Stomach (tissue), 9 donors: ENCODE measurements around the gene NDUFS8. TPM values are rescaled to one million over a fixed set of nuclear protein-coding genes. Genes with fewer than 3 reads are reported as not detected.

Source experiments
- DNase-seq, 2 donors: peaks; one replicate each; pipeline versions ENCODE4 v3.0.0 to v3.0.0-alpha.2; 2013 to 2019
- H3K27ac ChIP-seq, 5 donors: fragments of 200-600 bp in 4 of 5; sonication (generic) in 4 of 5; one replicate each; pipeline ENCODE4 v1.5.1; 2013 to 2019; ENCODE audit warnings: mild to moderate bottlenecking in 1 of 5, moderate library complexity in 1 of 5
- H3K27me3 ChIP-seq, 3 donors: fragments of 200-600 bp; sonication (generic); one replicate each; pipeline ENCODE4 v1.5.1; 2017 to 2019; ENCODE audit warnings: mixed run types in 1 of 3
- H3K36me3 ChIP-seq, 4 donors: fragments of 200-600 bp; sonication (generic); 1 replicate in 3 of 4; 2 replicates in 1 of 4; pipeline ENCODE4 v1.5.1; 2016 to 2019
- H3K4me1 ChIP-seq, 4 donors: fragments of 200-600 bp; sonication (generic); one replicate each; pipeline ENCODE4 v1.5.1; 2016 to 2019
- H3K4me3 ChIP-seq, 4 donors: fragments of 200-600 bp; sonication (generic) in 3 of 4; one replicate each; pipeline ENCODE4 v1.5.1; 2016 to 2019; ENCODE audit warnings: mild to moderate bottlenecking in 1 of 4
- H3K9me3 ChIP-seq, 4 donors: fragments of 200-600 bp; sonication (generic); one replicate each; pipeline ENCODE4 v1.5.1; 2016 to 2019
- EP300 ChIP-seq: sonication (generic); formaldehyde crosslinking; IDR thresholded peaks from one replicate; pipeline ENCODE4 v1.6.1; 2017; ENCODE audit warnings: antibody characterized with exemption
- POLR2A ChIP-seq, 4 donors: fragments of 450-650 bp; IDR thresholded peaks; one replicate each; pipeline ENCODE4 v1.6.1; 2016; ENCODE audit warnings: antibody characterized with exemption in 4 of 4, control low read depth in 2 of 4, mild to moderate bottlenecking in 1 of 4, moderate library complexity in 1 of 4
- POLR2AphosphoS5 ChIP-seq, 3 donors: sonication (generic); formaldehyde crosslinking; IDR thresholded peaks; one replicate each; pipeline ENCODE4 v1.6.1; 2016; ENCODE audit warnings: antibody characterized with exemption in 3 of 3
- WGBS, 5 donors: extraction: QIAGEN DNeasy Blood & Tissue Kit in 3 of 5; methylation state at CpG; one replicate each; pipeline versions ENCODE4 v1.1.5 to v1.1.7; 2013 to 2018; 5-methylcytosine and 5-hydroxymethylcytosine counted together
- intact Hi-C: fragments of 100-400 bp; cut with DNase I; formaldehyde crosslinking; loops from one replicate; pipeline ENCODE4 v1.15.1; 2023; ENCODE audit warnings: low total_unique reads
- polyA plus RNA-seq, 3 donors: library from polyadenylated mRNA; stranded (reverse); fragments of 200-250 nt; gene quantifications; one replicate each; pipeline ENCODE4 v1.2.3, GENCODE V29; 2013
- total RNA-seq, 5 donors: library from RNA; depleted of rRNA; stranded (reverse); fragments of >200 nt; gene quantifications; one replicate each; pipeline versions ENCODE4 v1.1.0 to v1.2.3, GENCODE V29; 2014 to 2016
- TF ChIP-seq, protein P1 (sequence below), 7 experiments: fragments of 450-650 bp in 4 of 7; fragments of 200-600 bp in 3 of 7; sonication (generic) in 3 of 7; IDR thresholded peaks; one replicate each; pipeline ENCODE4 v1.5.1; 2016 to 2019; ENCODE audit warnings: antibody characterized with exemption in 7 of 7, control low read depth in 2 of 7, mild to moderate bottlenecking in 1 of 7
- donor health status: healthy with polysubstance abuse.
- donor health status: Bipolar disorder and iron deficiency.
- donor health status: healthy.

Gene NDUFS8
- total and polyA plus RNA-seq, 8 donors, result 52.0 to 310 (median 161) TPM

DNA sequence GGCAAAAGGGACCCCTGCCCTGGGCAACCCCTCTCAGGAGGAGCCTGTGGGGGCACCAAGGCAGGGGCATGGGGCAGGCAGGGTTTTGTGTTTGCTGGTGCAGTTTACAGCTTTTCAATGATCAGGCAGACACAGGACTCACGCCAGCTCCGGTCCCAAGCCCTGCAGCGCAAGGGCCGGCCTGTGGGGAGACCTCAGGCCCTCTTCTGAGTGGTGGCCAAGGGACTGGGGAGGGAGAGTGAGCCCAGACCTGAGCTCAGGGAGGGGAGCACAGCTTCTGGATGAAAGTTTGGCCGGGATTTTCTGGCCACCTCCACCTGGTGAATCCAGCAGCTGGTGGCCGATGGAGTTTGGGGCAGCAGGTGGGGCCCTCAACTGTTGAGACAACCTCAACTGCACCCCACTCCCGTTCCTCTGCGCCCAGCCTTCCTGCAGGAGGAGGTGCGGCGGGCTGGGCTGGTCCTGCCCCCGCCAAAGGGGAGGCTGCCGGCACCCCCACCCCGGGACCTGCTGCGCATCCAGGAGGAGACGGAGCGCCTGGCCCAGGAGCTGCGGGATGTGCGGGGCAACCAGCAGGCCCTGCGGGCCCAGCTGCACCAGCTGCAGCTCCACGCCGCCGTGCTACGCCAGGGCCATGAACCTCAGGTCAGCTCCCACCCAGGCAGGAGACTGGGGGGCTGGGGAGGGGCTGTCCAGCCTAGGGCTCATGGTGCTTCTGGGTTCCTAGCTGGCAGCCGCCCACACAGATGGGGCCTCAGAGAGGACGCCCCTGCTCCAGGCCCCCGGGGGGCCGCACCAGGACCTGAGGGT is 11.9 kb downstream of the NDUFS8 start:
- H3K4me1 ChIP-seq, result peaks cover 42 to 68% (median 60%) of the 10 kb centered on the region in 4 donors
- TF ChIP-seq POLR2AphosphoS5 (IDR thresholded peaks at IDR 0.05) (no peak), POLR2A (IDR thresholded peaks at IDR 0.05) (no peak), EP300 (no peak)
- TF ChIP-seq, protein P1, sequence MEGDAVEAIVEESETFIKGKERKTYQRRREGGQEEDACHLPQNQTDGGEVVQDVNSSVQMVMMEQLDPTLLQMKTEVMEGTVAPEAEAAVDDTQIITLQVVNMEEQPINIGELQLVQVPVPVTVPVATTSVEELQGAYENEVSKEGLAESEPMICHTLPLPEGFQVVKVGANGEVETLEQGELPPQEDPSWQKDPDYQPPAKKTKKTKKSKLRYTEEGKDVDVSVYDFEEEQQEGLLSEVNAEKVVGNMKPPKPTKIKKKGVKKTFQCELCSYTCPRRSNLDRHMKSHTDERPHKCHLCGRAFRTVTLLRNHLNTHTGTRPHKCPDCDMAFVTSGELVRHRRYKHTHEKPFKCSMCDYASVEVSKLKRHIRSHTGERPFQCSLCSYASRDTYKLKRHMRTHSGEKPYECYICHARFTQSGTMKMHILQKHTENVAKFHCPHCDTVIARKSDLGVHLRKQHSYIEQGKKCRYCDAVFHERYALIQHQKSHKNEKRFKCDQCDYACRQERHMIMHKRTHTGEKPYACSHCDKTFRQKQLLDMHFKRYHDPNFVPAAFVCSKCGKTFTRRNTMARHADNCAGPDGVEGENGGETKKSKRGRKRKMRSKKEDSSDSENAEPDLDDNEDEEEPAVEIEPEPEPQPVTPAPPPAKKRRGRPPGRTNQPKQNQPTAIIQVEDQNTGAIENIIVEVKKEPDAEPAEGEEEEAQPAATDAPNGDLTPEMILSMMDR (IDR thresholded peaks at IDR 0.05), result no peak
- no peaks in the 10 kb centered on the region for H3K9me3 ChIP-seq
- H3K4me3 ChIP-seq, result no peak overlapping the region
- 85 to 90% (median 87%) methylated on average over 15 to 27 of the region's 27 CpGs for WGBS, 5 donors
- DNase-seq, result no peak
- H3K27ac ChIP-seq, result peak overlapping the region in 3 of 5 donors; percentile 56 to 93 (median 91)
- intact Hi-C loops, result no loop called here
- peaks cover 40 to 64% (median 59%) of the 10 kb centered on the region in 4 donors for H3K36me3 ChIP-seq
- no peaks in the 10 kb centered on the region for H3K27me3 ChIP-seq

DNA sequence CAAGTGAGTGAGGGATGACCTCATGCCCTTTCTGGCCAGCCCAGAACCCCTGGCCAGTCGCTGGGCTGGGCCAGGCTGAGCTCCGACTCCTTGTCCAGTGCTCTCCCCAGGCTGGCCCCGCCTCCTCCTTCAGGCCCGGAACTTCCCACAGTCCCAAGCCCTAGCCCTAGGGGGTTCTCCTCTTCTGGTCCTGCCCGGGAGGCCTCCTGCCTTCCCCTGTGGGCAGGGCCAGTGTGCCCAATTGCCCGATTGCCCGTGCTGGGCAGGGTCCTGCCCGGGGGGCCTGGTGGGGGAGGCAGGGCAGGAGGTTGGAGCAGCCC is 12.5 kb downstream of the NDUFS8 start:
- WGBS, 5 donors, result 65 to 90% (median 78%) methylated on average over 5 to 8 of the region's 8 CpGs
- H3K27me3 ChIP-seq, result no peaks in the 10 kb centered on the region
- intact Hi-C loops, result no loop called here
- H3K27ac ChIP-seq, result peak overlapping the region in 3 of 5 donors; percentile 56 to 93 (median 91)
- TF ChIP-seq EP300 (no peak), POLR2A (IDR thresholded peaks at IDR 0.05) (no peak), POLR2AphosphoS5 (IDR thresholded peaks at IDR 0.05) (no peak)
- TF ChIP-seq, protein P1 (IDR thresholded peaks at IDR 0.05), result no peak
- H3K4me3 ChIP-seq, result no peak overlapping the region
- peaks cover 45 to 69% (median 65%) of the 10 kb centered on the region in 4 donors for H3K36me3 ChIP-seq
- H3K4me1 ChIP-seq, result peaks cover 39 to 62% (median 54%) of the 10 kb centered on the region in 4 donors
- no peaks in the 10 kb centered on the region for H3K9me3 ChIP-seq
- no peak for DNase-seq

DNA sequence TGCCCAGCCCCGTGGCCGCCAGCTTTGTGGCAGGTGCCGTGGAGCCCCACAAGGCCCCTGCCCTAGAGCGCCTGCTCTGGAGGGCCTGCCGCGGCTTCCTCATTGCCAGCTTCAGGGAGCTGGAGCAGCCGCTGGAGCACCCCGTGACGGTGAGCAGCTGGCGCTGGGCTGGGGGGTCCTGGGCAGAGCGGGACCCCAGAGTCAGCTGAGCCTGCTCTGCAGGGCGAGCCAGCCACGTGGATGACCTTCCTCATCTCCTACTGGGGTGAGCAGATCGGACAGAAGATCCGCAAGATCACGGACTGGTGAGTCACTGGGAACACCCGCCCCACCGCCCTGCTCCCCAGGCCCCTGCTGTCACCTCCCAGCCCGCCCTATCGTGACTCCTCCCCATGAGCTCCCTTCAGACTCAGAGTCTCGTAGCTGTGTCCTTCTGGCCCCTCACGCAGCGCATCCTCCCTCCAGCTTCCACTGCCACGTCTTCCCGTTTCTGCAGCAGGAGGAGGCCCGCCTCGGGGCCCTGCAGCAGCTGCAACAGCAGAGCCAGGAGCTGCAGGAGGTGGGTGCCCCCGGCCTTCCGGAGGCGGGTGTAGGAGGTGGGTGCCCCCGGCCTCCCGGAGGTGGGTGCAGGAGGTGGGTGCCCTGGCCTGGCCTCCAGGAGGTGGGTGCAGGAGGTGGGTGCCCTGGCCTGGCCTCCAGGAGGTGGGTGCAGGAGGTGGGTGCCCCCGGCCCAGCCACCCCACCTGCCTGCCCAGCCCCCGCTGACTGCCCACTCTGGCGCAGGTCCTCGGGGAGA is 13.1 kb downstream of the NDUFS8 start:
- intact Hi-C loops, result no loop called here

More for the DNA sequence above, 13.1 kb downstream of the NDUFS8 start:
- TF ChIP-seq, protein P1 (IDR thresholded peaks at IDR 0.05), result no peak
- no peak for TF ChIP-seq POLR2AphosphoS5 (IDR thresholded peaks at IDR 0.05)
- TF ChIP-seq EP300, result no peak
- TF ChIP-seq POLR2A (IDR thresholded peaks at IDR 0.05), result no peak
- WGBS, 5 donors, result 75 to 88% (median 83%) methylated on average over 17 to 36 of the region's 36 CpGs
- Histone ChIP-seq H3K4me3 (no peak overlapping the region), H3K27ac (peak overlapping the region in 3 of 5 donors; percentile 56 to 93 (median 91)), H3K9me3 (no peaks in the 10 kb centered on the region), H3K27me3 (no peaks in the 10 kb centered on the region), H3K4me1 (peaks cover 33 to 57% (median 49%) of the 10 kb centered on the region in 4 donors), H3K36me3 (peaks cover 49 to 75% (median 70%) of the 10 kb centered on the region in 4 donors)
- DNase-seq, result peak in 1 of 2 donors; percentile 62
